ENCODE measurements around the gene AHNAK.

GRCh38 chr11:62410972-62411371 lies 135.6 kb downstream of the AHNAK start:
- TF ChIP-seq, protein P1, sequence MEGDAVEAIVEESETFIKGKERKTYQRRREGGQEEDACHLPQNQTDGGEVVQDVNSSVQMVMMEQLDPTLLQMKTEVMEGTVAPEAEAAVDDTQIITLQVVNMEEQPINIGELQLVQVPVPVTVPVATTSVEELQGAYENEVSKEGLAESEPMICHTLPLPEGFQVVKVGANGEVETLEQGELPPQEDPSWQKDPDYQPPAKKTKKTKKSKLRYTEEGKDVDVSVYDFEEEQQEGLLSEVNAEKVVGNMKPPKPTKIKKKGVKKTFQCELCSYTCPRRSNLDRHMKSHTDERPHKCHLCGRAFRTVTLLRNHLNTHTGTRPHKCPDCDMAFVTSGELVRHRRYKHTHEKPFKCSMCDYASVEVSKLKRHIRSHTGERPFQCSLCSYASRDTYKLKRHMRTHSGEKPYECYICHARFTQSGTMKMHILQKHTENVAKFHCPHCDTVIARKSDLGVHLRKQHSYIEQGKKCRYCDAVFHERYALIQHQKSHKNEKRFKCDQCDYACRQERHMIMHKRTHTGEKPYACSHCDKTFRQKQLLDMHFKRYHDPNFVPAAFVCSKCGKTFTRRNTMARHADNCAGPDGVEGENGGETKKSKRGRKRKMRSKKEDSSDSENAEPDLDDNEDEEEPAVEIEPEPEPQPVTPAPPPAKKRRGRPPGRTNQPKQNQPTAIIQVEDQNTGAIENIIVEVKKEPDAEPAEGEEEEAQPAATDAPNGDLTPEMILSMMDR (IDR thresholded peaks at IDR 0.05): no peak
- TF ChIP-seq POLR2A (IDR thresholded peaks at IDR 0.05): no peak

Data from thyroid gland (tissue), 4 donors.